Measurements from ENCODE around the gene HDAC7.

GRCh38 chr12:47777741-47778558 lies 41.8 kb downstream of the HDAC7 start:
- no peak for TF ChIP-seq CTCF (IDR thresholded peaks at IDR 0.05)
- TF ChIP-seq ZFX (IDR thresholded peaks at IDR 0.05; ENCODE audit: borderline replicate concordance): no peak
